BJ (cell line): ENCODE data around the gene SGPP1. TPM values are rescaled to one million over a fixed set of nuclear protein-coding genes. Genes with fewer than 3 reads are reported as not detected.

Experiments used
- CTCF ChIA-PET: fragments of 350-600 bp; formaldehyde crosslinking; extraction: SDS; loops from one replicate; lab custom pipeline; 2021; ENCODE audit warnings: antibody characterized with exemption, inconsistent platforms; lab: Yijun Ruan, JAX
- POLR2A ChIA-PET: fragments of 300-600 bp; sonication (Branson Sonifier 250); formaldehyde crosslinking; extraction: SDS; loops from one replicate; lab custom pipeline; 2021; ENCODE audit warnings: antibody characterized with exemption; lab: Charles Lee
- DNase-seq: peaks from one replicate; pipeline ENCODE4 v3.0.0-alpha.2; 2011; ENCODE audit warnings: low read depth
- H3K27me3 ChIP-seq: 2 replicates; pipeline ENCODE4 v1.6.0; 2011; ENCODE audit warnings: low read length; ENCODE audit not compliant: control insufficient read depth, insufficient read depth
- H3K36me3 ChIP-seq: 2 replicates; pipeline ENCODE4 v1.5.1; 2011; ENCODE audit warnings: low read length; ENCODE audit not compliant: control insufficient read depth, insufficient read depth
- H3K4me3 ChIP-seq: 2 replicates; pipeline ENCODE4 v1.5.1; 2011; ENCODE audit warnings: low read depth, mild to moderate bottlenecking, control low read depth, low read length
- CTCF ChIP-seq: IDR thresholded peaks from 2 replicates; pipeline ENCODE4 v1.5.1; 2011; ENCODE audit warnings: low read depth, mild to moderate bottlenecking, control low read depth, inconsistent platforms, low read length, moderate library complexity; ENCODE audit not compliant: insufficient read depth
- polyA plus RNA-seq: library from polyadenylated mRNA; depleted of rRNA; stranded (reverse); fragments of >200 nt; gene quantifications from 2 replicates; pipeline ENCODE4 v1.2.3, GENCODE V29; 2011

Gene SGPP1
- polyA plus RNA-seq, 1 experiment = 8.9 TPM

GRCh38 chr14:63650256-63650952 is 77.5 kb downstream of the SGPP1 start:
- DNase-seq = no peak
- Histone ChIP-seq H3K4me3 (no peak overlapping the region), H3K36me3 (no peaks in the 10 kb centered on the region), H3K27me3 (no peaks in the 10 kb centered on the region)
- no peak for TF ChIP-seq CTCF
- ChIA-PET CTCF (interaction anchor here (0.7 to 1.4 kb wide), 2 partner anchors 12 to 77 kb away, joined by 3 to 5 read pairs; no protein-coding TSS in a partner anchor), POLR2A (no interaction called here)

- no peak for DNase-seq
- ChIA-PET CTCF (interaction anchor here (0.7 kb wide), 1 partner anchor 377 kb away, joined by 3 read pairs; no protein-coding TSS in a partner anchor), POLR2A (no interaction called here)
- no peak for TF ChIP-seq CTCF
- Histone ChIP-seq H3K4me3 (no peak overlapping the region), H3K36me3 (no peaks in the 10 kb centered on the region), H3K27me3 (no peaks in the 10 kb centered on the region)
These were observed 80.0 kb downstream of the SGPP1 start for GRCh38 chr14:63647696-63648410.

- TF ChIP-seq CTCF = no peak
- ChIA-PET CTCF (interaction anchor here (1.2 kb wide), 1 partner anchor 24 kb away, joined by 3 read pairs; no protein-coding TSS in a partner anchor), POLR2A (no interaction called here)
These were observed 83.1 kb downstream of the SGPP1 start for GRCh38 chr14:63644741-63645140.

GRCh38 chr14:63642656-63643382 is 85.0 kb downstream of the SGPP1 start:
- DNase-seq = no peak
- Histone ChIP-seq H3K36me3 (no peaks in the 10 kb centered on the region), H3K27me3 (no peaks in the 10 kb centered on the region), H3K4me3 (peak overlapping the region; percentile 52)
- POLR2A ChIA-PET = interaction anchor here (1.0 kb wide), 2 partner anchors 124 to 128 kb away, joined by 3 read pairs; no protein-coding TSS in a partner anchor
- CTCF ChIA-PET = interaction anchor here (0.6 to 4.5 kb wide), 7 partner anchors 9 to 663 kb away, joined by 3 to 18 read pairs (median 4); no protein-coding TSS in a partner anchor
- TF ChIP-seq CTCF = no peak

More at GRCh38 chr14:63644741-63645140, 83.1 kb downstream of the SGPP1 start:
- DNase-seq = no peak
- H3K36me3 ChIP-seq = no peaks in the 10 kb centered on the region
- no peaks in the 10 kb centered on the region for H3K27me3 ChIP-seq
- H3K4me3 ChIP-seq = no peak overlapping the region

- H3K4me3 ChIP-seq = peak overlapping the region; percentile 52
- TF ChIP-seq CTCF = no peak
- ChIA-PET POLR2A (interaction anchor here (1.0 kb wide), 3 partner anchors 99 to 128 kb away, joined by 3 to 5 read pairs (median 3); partner anchors contain the start of gene PPP2R5E), CTCF (interaction anchor here (0.5 to 4.5 kb wide), 13 partner anchors 10 to 661 kb away, joined by 3 to 18 read pairs (median 3); no protein-coding TSS in a partner anchor)
- DNase-seq = peak; percentile 79
- H3K27me3 ChIP-seq = no peaks in the 10 kb centered on the region
- H3K36me3 ChIP-seq = no peaks in the 10 kb centered on the region
These were observed 85.6 kb downstream of the SGPP1 start for GRCh38 chr14:63642229-63642611.
